H1 (cell line): Measurements from ENCODE around the gene HIC2. TPM values are rescaled to one million over a fixed set of nuclear protein-coding genes. Genes with fewer than 3 reads are reported as not detected.

Experiments
- CTCF ChIA-PET: fragments of 300-600 bp; sonication (Branson Sonifier 250); formaldehyde crosslinking; loops from one replicate; lab custom pipeline; 2021; ENCODE audit not compliant: partially characterized antibody; lab: Charles Lee
- POLR2A ChIA-PET: fragments of 300-600 bp; sonication (Branson Sonifier 250); formaldehyde crosslinking; loops from one replicate; lab custom pipeline; 2021; ENCODE audit warnings: inconsistent platforms; ENCODE audit not compliant: partially characterized antibody; lab: Charles Lee
- DNase-seq, 2 experiments: peaks; one replicate each; pipeline versions ENCODE4 v3.0.0 to v3.0.0-alpha.2; 2010 to 2022; ENCODE audit warnings: low spot score in 2 of 2, low read depth in 1 of 2, mixed read lengths in 1 of 2
- FAIRE-seq: peaks from 2 replicates; lab custom pipeline; 2011; peaks lifted over from hg19 to GRCh38; lab: Jason Lieb, UNC
- H2AFZ ChIP-seq: 2 replicates; pipeline ENCODE4 v1.8.1; 2012; ENCODE audit warnings: low read length, inconsistent platforms
- H2AK5ac ChIP-seq: 2 replicates; pipeline ENCODE4 v1.6.1; 2013; ENCODE audit warnings: low read depth, low read length
- H2BK120ac ChIP-seq: replicated peaks from 2 replicates; pipeline ENCODE3; 2013; ENCODE audit warnings: low read depth, low read length, inconsistent platforms
- H2BK12ac ChIP-seq: 2 replicates; pipeline ENCODE4 v1.6.1; 2013; ENCODE audit warnings: low read depth, low read length
- H2BK15ac ChIP-seq: 2 replicates; pipeline ENCODE4 v1.6.1; 2013; ENCODE audit warnings: low read length
- H2BK20ac ChIP-seq: 2 replicates; pipeline ENCODE4 v1.6.1; 2013; ENCODE audit warnings: low read length
- H2BK5ac ChIP-seq: 2 replicates; pipeline ENCODE4 v1.6.1; 2013; ENCODE audit warnings: low read depth, low read length
- H3K14ac ChIP-seq: 2 replicates; pipeline ENCODE4 v1.6.1; 2013; ENCODE audit warnings: inconsistent platforms; ENCODE audit not compliant: insufficient read length
- H3K18ac ChIP-seq: 2 replicates; pipeline ENCODE4 v1.6.1; 2013; ENCODE audit warnings: low read length; ENCODE audit errors: extremely low read depth
- H3K23ac ChIP-seq: 2 replicates; pipeline ENCODE4 v1.6.1; 2013; ENCODE audit warnings: inconsistent platforms; ENCODE audit not compliant: insufficient read length
- H3K23me2 ChIP-seq: 2 replicates; pipeline ENCODE4 v1.6.1; 2013; ENCODE audit warnings: low read depth, low read length
- H3K27ac ChIP-seq: 2 replicates; pipeline ENCODE4 v1.6.1; 2011; ENCODE audit warnings: low read depth, low read length, inconsistent platforms
- H3K27me3 ChIP-seq, 4 experiments: replicated peaks in 1 of 4; 1 replicate in 1 of 4; 2 replicates in 3 of 4; pipeline versions ENCODE4 v1.6.1 to v1.8.1; 2011 to 2013; ENCODE audit warnings: low read length in 3 of 4, mild to moderate bottlenecking in 3 of 4, inconsistent platforms in 2 of 4, mixed read lengths in 2 of 4, moderate library complexity in 1 of 4; ENCODE audit not compliant: control insufficient read depth in 3 of 4, insufficient read depth in 3 of 4; ENCODE audit errors: extremely low read depth in 1 of 4
- H3K36me3 ChIP-seq, 4 experiments: 2 replicates each; pipeline versions ENCODE4 v1.6.1 to v1.8.1; 2011 to 2013; ENCODE audit warnings: mild to moderate bottlenecking in 4 of 4, low read length in 3 of 4, moderate library complexity in 2 of 4, control low read depth in 1 of 4, inconsistent platforms in 1 of 4; ENCODE audit not compliant: insufficient read depth in 4 of 4, control insufficient read depth in 2 of 4
- H3K4ac ChIP-seq: replicated peaks from 2 replicates; pipeline ENCODE3; 2013; ENCODE audit warnings: low read length, low read depth, mixed read lengths, inconsistent platforms; ENCODE audit not compliant: insufficient read length
- H3K4me1 ChIP-seq, 4 experiments: replicated peaks in 1 of 4; 1 replicate in 1 of 4; 2 replicates in 3 of 4; pipeline versions ENCODE4 v1.6.1 to v1.8.1; 2011 to 2013; ENCODE audit warnings: low read length in 3 of 4, inconsistent platforms in 2 of 4, mixed read lengths in 1 of 4; ENCODE audit not compliant: insufficient read depth in 4 of 4, control insufficient read depth in 3 of 4
- H3K4me2 ChIP-seq, 2 experiments: 2 replicates each; pipeline versions ENCODE4 v1.6.1 to v1.8.1; 2011 to 2013; ENCODE audit warnings: low read depth in 2 of 2, low read length in 2 of 2, control low read depth in 1 of 2, inconsistent platforms in 1 of 2, mild to moderate bottlenecking in 1 of 2; ENCODE audit not compliant: insufficient read depth in 1 of 2
- H3K4me3 ChIP-seq, 4 experiments: fragments of 200-600, 300-600 bp in 1 of 4; sonication (generic), shearing (Covaris generic), sonication (Bioruptor Twin) in 1 of 4; 2 replicates each; pipeline versions ENCODE4 v1.5.1 to v1.8.1; 2011 to 2016; ENCODE audit warnings: low read length in 4 of 4, low read depth in 3 of 4, control low read depth in 2 of 4, inconsistent platforms in 2 of 4, mild to moderate bottlenecking in 2 of 4, mixed read lengths in 1 of 4, moderate library complexity in 1 of 4; ENCODE audit not compliant: insufficient read depth in 2 of 4; ENCODE audit errors: extremely low read depth in 1 of 4
- H3K56ac ChIP-seq: replicated peaks from 2 replicates; pipeline ENCODE3; 2013; ENCODE audit warnings: low read depth, mild to moderate bottlenecking, mixed read lengths, low read length, inconsistent platforms; ENCODE audit not compliant: insufficient read length
- H3K79me1 ChIP-seq: 2 replicates; pipeline ENCODE4 v1.6.1; 2013; ENCODE audit warnings: low read depth, low read length, control low read depth
- H3K79me2 ChIP-seq, 2 experiments: 2 replicates each; pipeline versions ENCODE4 v1.6.1 to v1.8.1; 2012 to 2013; ENCODE audit warnings: low read length in 2 of 2, mild to moderate bottlenecking in 2 of 2, inconsistent platforms in 1 of 2; ENCODE audit not compliant: insufficient read depth in 2 of 2, control insufficient read depth in 1 of 2
- H3K9ac ChIP-seq, 4 experiments: replicated peaks in 1 of 4; 1 replicate in 1 of 4; 2 replicates in 3 of 4; pipeline versions ENCODE4 v1.6.1 to v1.8.1; 2011 to 2013; ENCODE audit warnings: low read depth in 3 of 4, low read length in 3 of 4, control low read depth in 2 of 4, mild to moderate bottlenecking in 2 of 4, moderate library complexity in 2 of 4, inconsistent platforms in 1 of 4; ENCODE audit errors: extremely low read depth in 1 of 4
- H3K9me3 ChIP-seq, 2 experiments: 2 replicates each; pipeline versions ENCODE4 v1.6.1 to v1.8.1; 2012 to 2013; ENCODE audit warnings: mild to moderate bottlenecking in 2 of 2, moderate library complexity in 2 of 2, control low read depth in 1 of 2, inconsistent platforms in 1 of 2, low read depth in 1 of 2, low read length in 1 of 2, mixed read lengths in 1 of 2; ENCODE audit not compliant: insufficient read depth in 2 of 2
- H4K20me1 ChIP-seq, 2 experiments: replicated peaks in 1 of 2; 2 replicates each; pipeline versions ENCODE3 to v1.8.1; 2011 to 2013; ENCODE audit warnings: inconsistent platforms in 2 of 2, low read length in 2 of 2, mild to moderate bottlenecking in 1 of 2; ENCODE audit not compliant: insufficient read depth in 2 of 2, control insufficient read depth in 1 of 2
- H4K5ac ChIP-seq: 2 replicates; pipeline ENCODE4 v1.6.1; 2013; ENCODE audit warnings: low read length, low read depth, mixed read lengths, inconsistent platforms; ENCODE audit not compliant: insufficient read length
- H4K8ac ChIP-seq: 2 replicates; pipeline ENCODE4 v1.8.0; 2013; ENCODE audit warnings: mild to moderate bottlenecking, moderate library complexity, low read length, inconsistent platforms; ENCODE audit not compliant: insufficient read depth; ENCODE audit errors: extremely low read depth
- H4K91ac ChIP-seq: replicated peaks from 2 replicates; pipeline ENCODE3; 2013; ENCODE audit warnings: low read length, mixed read lengths, inconsistent platforms; ENCODE audit not compliant: insufficient read length
- BCL11A ChIP-seq, 2 experiments: IDR thresholded peaks; one replicate each; pipeline ENCODE4 v1.6.1; 2011; ENCODE audit warnings: low read depth in 2 of 2, low read length in 2 of 2, mild to moderate bottlenecking in 2 of 2
- GABPA ChIP-seq: IDR thresholded peaks from 2 replicates; pipeline ENCODE4 v1.6.1; 2011; ENCODE audit warnings: mild to moderate bottlenecking, low read length, moderate library complexity, borderline replicate concordance; ENCODE audit not compliant: insufficient read depth
- HDAC6 ChIP-seq: IDR thresholded peaks from one replicate; pipeline ENCODE4 v1.7.1; 2012; ENCODE audit warnings: low read depth, mild to moderate bottlenecking, inconsistent platforms, low read length, moderate library complexity
- KDM1A ChIP-seq: fragments of 200-600, 300-600 bp; sonication (generic); IDR thresholded peaks from 2 replicates; pipeline ENCODE4 v1.7.1; 2016; ENCODE audit warnings: mild to moderate bottlenecking, low read length, borderline replicate concordance
- RAD21 ChIP-seq, 2 experiments: IDR thresholded peaks in 1 of 2; conservative IDR thresholded peaks in 1 of 2; 2 replicates each; pipeline ENCODE4 v1.6.1; 2011; ENCODE audit warnings: low read depth in 2 of 2, low read length in 2 of 2, improper control_type of control experiment in 1 of 2, inconsistent platforms in 1 of 2, mild to moderate bottlenecking in 1 of 2, moderate library complexity in 1 of 2
- RBBP5 ChIP-seq: IDR thresholded peaks from 2 replicates; pipeline ENCODE4 v1.7.1; 2012; ENCODE audit warnings: low read depth, mild to moderate bottlenecking, inconsistent platforms, low read length, moderate library complexity, borderline replicate concordance
- RNF2 ChIP-seq: fragments of 200-900, 300-1000 bp; sonication (generic); IDR thresholded peaks from 2 replicates; pipeline ENCODE4 v1.7.1; 2016; ENCODE audit warnings: borderline replicate concordance, low read depth, mild to moderate bottlenecking, antibody characterized with exemption, low read length; ENCODE audit not compliant: poor library complexity, severe bottlenecking; ENCODE audit errors: missing control alignments
- SAP30 ChIP-seq: fragments of 300-600 bp; sonication (generic); IDR thresholded peaks from 2 replicates; pipeline ENCODE4 v1.7.1; 2012; ENCODE audit warnings: low read length, moderate library complexity, mild to moderate bottlenecking, inconsistent platforms; ENCODE audit not compliant: insufficient read depth, insufficient replicate concordance
- SIN3A ChIP-seq, 2 experiments: IDR thresholded peaks in 1 of 2; conservative IDR thresholded peaks in 1 of 2; 2 replicates each; pipeline ENCODE4 v1.6.1; 2011 to 2012; ENCODE audit warnings: low read length in 2 of 2, improper control_type of control experiment in 1 of 2, low read depth in 1 of 2, mild to moderate bottlenecking in 1 of 2
- SP1 ChIP-seq: IDR thresholded peaks from 2 replicates; pipeline ENCODE4 v1.6.1; 2011; ENCODE audit warnings: low read depth, low read length
- WGBS, 2 experiments: shearing (Covaris generic) in 1 of 2; methylation state at CpG; one replicate each; pipeline versions ENCODE4 v1.1.6 to v1.1.7; 2013 to 2015; ENCODE audit warnings: low lambda C conversion rate in 2 of 2, mixed read lengths in 2 of 2, inconsistent platforms in 1 of 2, low coverage in 1 of 2, missing lambda C conversion rate in 1 of 2; ENCODE audit not compliant: insufficient replicate concordance in 2 of 2, insufficient coverage in 1 of 2, insufficient read length in 1 of 2; ENCODE audit errors: extremely low coverage in 1 of 2, missing lambda C conversion rate in 1 of 2; 5-methylcytosine and 5-hydroxymethylcytosine counted together
- polyA plus RNA-seq, 7 experiments: library from polyadenylated mRNA; depleted of rRNA in 3 of 7; stranded (reverse) in 5 of 7; unstranded in 2 of 7; fragments of >200 nt in 5 of 7; fragments of 200-250 nt in 2 of 7; gene quantifications; 1 replicate in 5 of 7; 2 replicates in 1 of 7; 4 replicates in 1 of 7; pipeline versions ENCODE4 v1.2.1 to v1.2.3, GENCODE V29; 2011 to 2013; ENCODE audit warnings: missing spikeins in 2 of 7, mixed read lengths in 2 of 7
- total RNA-seq: library from RNA; stranded (reverse); fragmentation: NEBNext Ultra II Directional; extraction: Animal tissue kit (Norgen Biotek cat#: 25700); gene quantifications from 2 replicates; pipeline ENCODE4 v1.2.1, GENCODE V29; 2021

Gene HIC2
- total and polyA plus RNA-seq, 2 of the 8 experiments (the other 6 are each of a cell fraction or from before 2014, with no cell fraction given): 8.0 to 21.9 TPM

- Histone ChIP-seq H4K5ac (no peak overlapping the region), H3K9me3 (no peaks in the 10 kb centered on the region), H3K79me2 (no peaks in the 10 kb centered on the region), H3K9ac (no peak overlapping the region), H3K56ac (no peak overlapping the region), H2BK20ac (no peak overlapping the region), H3K79me1 (no peaks in the 10 kb centered on the region), H3K4ac (peak overlapping the region; percentile 85), H3K27me3 (no peaks in the 10 kb centered on the region), H2BK5ac (peak overlapping the region; percentile 73; the same call in 1 of the 2 replicates), H3K18ac (peak overlapping the region; percentile 60; the same call in 1 of the 2 replicates), H3K14ac (no peak overlapping the region), H2BK12ac (peak overlapping the region; percentile 55; the same call in 1 of the 2 replicates), H4K8ac (peak overlapping the region; percentile 69), H3K4me2 (no peak overlapping the region), H2BK120ac (no peak overlapping the region), H2AK5ac (no peak overlapping the region; the same call in 1 of the 2 replicates), H4K91ac (peak overlapping the region; percentile 65), H3K4me3 (no peak overlapping the region), H3K36me3 (no peaks in the 10 kb centered on the region), H3K23me2 (no peaks in the 10 kb centered on the region), H3K23ac (no peak overlapping the region), H3K4me1 (peaks cover 0 to 11% (median 7%) of the 10 kb centered on the region in 4 experiments; a peak in 3 of 7 replicates), H3K27ac (no peak overlapping the region), H4K20me1 (peaks cover 0 to under 1% of the 10 kb centered on the region in 2 experiments), H2BK15ac (peak overlapping the region; percentile 12; the same call in 1 of the 2 replicates), H2AFZ (no peak overlapping the region)
- 87% methylated on average over 18 of the region's 19 CpGs; no CpG with 5 or more reads in 1 of the 2 experiments for WGBS, 2 experiments
- CTCF ChIA-PET: interaction anchor here (2.0 kb wide), 1 partner anchor 11 kb away, joined by 7 read pairs; no protein-coding TSS in a partner anchor
- POLR2A ChIA-PET: interaction anchor here (1.3 kb wide), 1 partner anchor 10 kb away, joined by 3 read pairs; no protein-coding TSS in a partner anchor
- DNase-seq: peak in 1 of 2 experiments; percentile 46
- FAIRE-seq: no peak
- TF ChIP-seq GABPA: no peak
- TF ChIP-seq KDM1A: no peak
- no peak for TF ChIP-seq SAP30
- TF ChIP-seq HDAC6: no peak
- TF ChIP-seq RAD21 (IDR thresholded peaks at IDR 0.05 in 1 of 2, conservative IDR thresholded peaks at IDR 0.05 in 1 of 2; ENCODE audit: low read depth in 2 of 2, low read length in 2 of 2): no peak
- no peak for TF ChIP-seq BCL11A (IDR thresholded peaks at IDR 0.05; ENCODE audit: low read depth in 2 of 2, low read length in 2 of 2)
- TF ChIP-seq RNF2: no peak
- TF ChIP-seq SIN3A (conservative IDR thresholded peaks at IDR 0.05 in 1 of 2, IDR thresholded peaks at IDR 0.05 in 1 of 2; ENCODE audit: low read depth in 1 of 2, low read length in 2 of 2): no peak
- no peak for TF ChIP-seq SP1
- no peak for TF ChIP-seq RBBP5
These were observed 38.3 kb downstream of the HIC2 start for GRCh38 chr22:21455334-21456089.
